HCT116 (cell line): ENCODE results near the gene AGTPBP1. TPM values are rescaled to one million over a fixed set of nuclear protein-coding genes. Genes with fewer than 3 reads are reported as not detected.

ENCODE experiments used
- ATAC-seq: fragments of 200-7000 bp; cut with Tn5 transposase; 2 replicates; pipeline ENCODE4 v1.9.1; 2020; ENCODE audit warnings: mild to moderate bottlenecking, moderate library complexity
- BruUV-seq: library from RNA; stranded (reverse); fragments of 400-500 nt; replicated peaks from 2 replicates; lab custom pipeline; 2021; lab: Mats Ljungman, UMichigan
- CTCF ChIA-PET: fragments of 300-600 bp; sonication (Branson Sonifier 250); formaldehyde crosslinking; loops from one replicate; lab custom pipeline; 2021; ENCODE audit warnings: antibody characterized with exemption; lab: Charles Lee
- POLR2A ChIA-PET: fragments of 300-600, 350-600 bp; sonication (Branson Sonifier 250); formaldehyde crosslinking; loops from one replicate; lab custom pipeline; 2021; ENCODE audit warnings: antibody characterized with exemption; lab: Charles Lee
- RAD21 ChIA-PET, 2 experiments: fragments of 300-600 bp; sonication (Branson Sonifier 250); formaldehyde crosslinking; loops; one replicate each; lab custom pipeline; 2023; ENCODE audit warnings: low total read pairs in 2 of 2; ENCODE audit not compliant: uncharacterized antibody in 2 of 2, unreplicated experiment in 2 of 2, low non-redundant PET in 1 of 2; lab: Charles Lee
- DNase-seq: peaks from one replicate; pipeline ENCODE4 v3.0.0-alpha.2; 2010; ENCODE audit warnings: low read depth, low spot score
- H2AFZ ChIP-seq: fragments of 200-600 bp; shearing (Covaris generic), sonication (generic); 2 replicates; pipeline ENCODE4 v1.6.1; 2017; ENCODE audit warnings: low read depth, mixed run types, mixed read lengths, antibody characterized with exemption, low read length; ENCODE audit not compliant: poor library complexity, severe bottlenecking
- H3K27ac ChIP-seq: 2 replicates; pipeline ENCODE4 v1.5.1; 2012; ENCODE audit warnings: low read depth, low read length
- H3K27me3 ChIP-seq: fragments of 200-600 bp; sonication (generic); 2 replicates; pipeline ENCODE4 v1.6.1; 2016; ENCODE audit warnings: mixed run types, low read length, mixed read lengths; ENCODE audit not compliant: insufficient read depth
- H3K36me3 ChIP-seq, 2 experiments: fragments of 200-500 bp in 1 of 2; fragments of 200-600 bp in 1 of 2; sonication (Bioruptor generic) in 1 of 2; sonication (generic) in 1 of 2; 2 replicates each; pipeline versions ENCODE4 v1.5.1 to v1.6.1; 2014 to 2016; ENCODE audit warnings: low read length in 2 of 2, inconsistent platforms in 1 of 2, mixed read lengths in 1 of 2, mixed run types in 1 of 2; ENCODE audit not compliant: insufficient read depth in 2 of 2, control insufficient read depth in 1 of 2
- H3K4me1 ChIP-seq, 2 experiments: fragments of 200-600 bp in 1 of 2; sonication (generic) in 1 of 2; 2 replicates each; pipeline versions ENCODE4 v1.5.1 to v1.6.1; 2012 to 2017; ENCODE audit warnings: low read length in 2 of 2, inconsistent platforms in 1 of 2, mild to moderate bottlenecking in 1 of 2, mixed read lengths in 1 of 2, mixed run types in 1 of 2, moderate library complexity in 1 of 2; ENCODE audit not compliant: insufficient read depth in 2 of 2, control insufficient read depth in 1 of 2
- H3K4me2 ChIP-seq: fragments of 200-600 bp; sonication (generic); 2 replicates; pipeline ENCODE4 v1.6.1; 2017; ENCODE audit warnings: mixed run types, low read length, mixed read lengths
- H3K4me3 ChIP-seq, 2 experiments: fragments of 200-600 bp in 1 of 2; sonication (generic) in 1 of 2; replicated peaks in 1 of 2; 2 replicates each; pipeline ENCODE4 v1.5.1; 2011 to 2016; ENCODE audit warnings: low read length in 2 of 2, control low read depth in 1 of 2, low read depth in 1 of 2, mild to moderate bottlenecking in 1 of 2, mixed read lengths in 1 of 2, mixed run types in 1 of 2
- H3K79me2 ChIP-seq: fragments of 200-600 bp; sonication (generic); 2 replicates; pipeline ENCODE4 v1.6.1; 2017; ENCODE audit warnings: mild to moderate bottlenecking, mixed run types, low read length, moderate library complexity, mixed read lengths; ENCODE audit not compliant: insufficient read depth
- H3K9ac ChIP-seq: fragments of 200-600 bp; sonication (generic); 2 replicates; pipeline ENCODE4 v1.6.1; 2016; ENCODE audit warnings: low read length, mixed read lengths
- H3K9me2 ChIP-seq: fragments of 200-600 bp; sonication (generic), shearing (Covaris generic); 2 replicates; pipeline ENCODE4 v1.6.1; 2017; ENCODE audit warnings: mixed run types, mild to moderate bottlenecking, moderate library complexity; ENCODE audit not compliant: insufficient read depth
- H3K9me3 ChIP-seq, 2 experiments: fragments of 200-500 bp in 1 of 2; fragments of 200-600 bp in 1 of 2; sonication (Bioruptor generic) in 1 of 2; sonication (generic) in 1 of 2; 2 replicates each; pipeline ENCODE4 v1.6.1; 2014 to 2017; ENCODE audit warnings: low read length in 2 of 2, mixed read lengths in 2 of 2, inconsistent platforms in 1 of 2, low read depth in 1 of 2, mild to moderate bottlenecking in 1 of 2, mixed run types in 1 of 2, moderate library complexity in 1 of 2; ENCODE audit not compliant: control insufficient read depth in 1 of 2, insufficient read depth in 1 of 2
- H4K20me1 ChIP-seq: fragments of 200-600 bp; sonication (generic), shearing (Covaris generic); 2 replicates; pipeline ENCODE4 v1.6.1; 2017; ENCODE audit warnings: mixed run types, mild to moderate bottlenecking, moderate library complexity; ENCODE audit not compliant: insufficient read depth
- EZH2 ChIP-seq: fragments of 200-600 bp; sonication (generic); IDR thresholded peaks from 2 replicates; pipeline ENCODE4 v1.6.1; 2017; ENCODE audit warnings: antibody characterized with exemption, mixed run types
- TCF7L2 ChIP-seq: IDR thresholded peaks from 2 replicates; pipeline ENCODE4 v1.7.0; 2011; ENCODE audit warnings: borderline replicate concordance, inconsistent platforms; ENCODE audit not compliant: insufficient read depth, insufficient read length; ENCODE audit errors: extremely low read depth
- intact Hi-C: fragments of 100-400 bp; cut with micrococcal nuclease; formaldehyde crosslinking; loops from 2 replicates; pipeline ENCODE4 v1.10.0; 2022
- total RNA-seq: library from RNA; stranded (reverse); gene quantifications from one replicate; pipeline ENCODE4 v1.2.1, GENCODE V29; 2021; ENCODE audit not compliant: unreplicated experiment
- TF ChIP-seq, protein P1 (sequence below): IDR thresholded peaks from 2 replicates; pipeline ENCODE4 v1.6.1; 2012; ENCODE audit warnings: low read depth
- TF ChIP-seq, protein P2 (sequence below), 3 experiments: fragments of 200-600 bp in 1 of 3; sonication (generic) in 1 of 3; IDR thresholded peaks in 2 of 3; conservative IDR thresholded peaks in 1 of 3; 2 replicates each; pipeline ENCODE4 v1.5.1; 2012 to 2017; ENCODE audit warnings: low read depth in 2 of 3, low read length in 2 of 3, antibody characterized with exemption in 1 of 3, borderline replicate concordance in 1 of 3, control low read depth in 1 of 3, mild to moderate bottlenecking in 1 of 3, mixed read lengths in 1 of 3, mixed run types in 1 of 3, moderate library complexity in 1 of 3; ENCODE audit not compliant: insufficient read depth in 1 of 3

The AGTPBP1 gene
- total RNA-seq, 1 experiment from 2014 or later, result 17.4 TPM

DNA sequence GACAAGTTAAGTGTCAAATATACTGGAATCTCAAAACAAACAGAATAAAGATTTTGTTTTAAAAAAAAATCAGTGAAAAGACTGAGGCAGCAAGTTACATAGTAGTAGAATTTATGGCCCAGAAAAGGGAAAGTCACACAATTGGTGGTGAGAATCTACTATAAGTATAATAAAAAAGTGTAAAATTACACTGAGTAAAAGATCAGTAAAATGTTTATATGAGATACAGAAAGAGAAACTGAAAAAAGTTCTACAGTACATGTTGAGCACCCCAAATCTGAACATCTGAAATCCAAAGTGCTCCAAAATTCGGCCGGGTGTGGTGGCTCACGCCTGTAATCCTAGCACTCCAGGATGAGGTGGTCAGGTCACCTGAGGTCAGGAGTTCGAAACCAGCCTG, 15.0 kb downstream of the AGTPBP1 start:
- no peaks in the 10 kb centered on the region for H4K20me1 ChIP-seq
- H3K4me1 ChIP-seq, result no peaks in the 10 kb centered on the region
- H3K9ac ChIP-seq, result no peak overlapping the region
- H3K4me3 ChIP-seq, result no peak overlapping the region
- no peaks in the 10 kb centered on the region for H3K9me3 ChIP-seq
- ChIA-PET POLR2A (no interaction called here), RAD21 (no interaction called here), CTCF (no interaction called here)
- H3K27me3 ChIP-seq, result no peaks in the 10 kb centered on the region
- BruUV-seq, result no TSS peak
- no peak overlapping the region for H2AFZ ChIP-seq
- H3K4me2 ChIP-seq, result no peak overlapping the region
- no peak overlapping the region for H3K27ac ChIP-seq
- ATAC-seq (no peak), DNase-seq (no peak)
- H3K9me2 ChIP-seq, result no peaks in the 10 kb centered on the region
- TF ChIP-seq, protein P1, sequence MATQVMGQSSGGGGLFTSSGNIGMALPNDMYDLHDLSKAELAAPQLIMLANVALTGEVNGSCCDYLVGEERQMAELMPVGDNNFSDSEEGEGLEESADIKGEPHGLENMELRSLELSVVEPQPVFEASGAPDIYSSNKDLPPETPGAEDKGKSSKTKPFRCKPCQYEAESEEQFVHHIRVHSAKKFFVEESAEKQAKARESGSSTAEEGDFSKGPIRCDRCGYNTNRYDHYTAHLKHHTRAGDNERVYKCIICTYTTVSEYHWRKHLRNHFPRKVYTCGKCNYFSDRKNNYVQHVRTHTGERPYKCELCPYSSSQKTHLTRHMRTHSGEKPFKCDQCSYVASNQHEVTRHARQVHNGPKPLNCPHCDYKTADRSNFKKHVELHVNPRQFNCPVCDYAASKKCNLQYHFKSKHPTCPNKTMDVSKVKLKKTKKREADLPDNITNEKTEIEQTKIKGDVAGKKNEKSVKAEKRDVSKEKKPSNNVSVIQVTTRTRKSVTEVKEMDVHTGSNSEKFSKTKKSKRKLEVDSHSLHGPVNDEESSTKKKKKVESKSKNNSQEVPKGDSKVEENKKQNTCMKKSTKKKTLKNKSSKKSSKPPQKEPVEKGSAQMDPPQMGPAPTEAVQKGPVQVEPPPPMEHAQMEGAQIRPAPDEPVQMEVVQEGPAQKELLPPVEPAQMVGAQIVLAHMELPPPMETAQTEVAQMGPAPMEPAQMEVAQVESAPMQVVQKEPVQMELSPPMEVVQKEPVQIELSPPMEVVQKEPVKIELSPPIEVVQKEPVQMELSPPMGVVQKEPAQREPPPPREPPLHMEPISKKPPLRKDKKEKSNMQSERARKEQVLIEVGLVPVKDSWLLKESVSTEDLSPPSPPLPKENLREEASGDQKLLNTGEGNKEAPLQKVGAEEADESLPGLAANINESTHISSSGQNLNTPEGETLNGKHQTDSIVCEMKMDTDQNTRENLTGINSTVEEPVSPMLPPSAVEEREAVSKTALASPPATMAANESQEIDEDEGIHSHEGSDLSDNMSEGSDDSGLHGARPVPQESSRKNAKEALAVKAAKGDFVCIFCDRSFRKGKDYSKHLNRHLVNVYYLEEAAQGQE, result no peak
- TF ChIP-seq, protein P2, sequence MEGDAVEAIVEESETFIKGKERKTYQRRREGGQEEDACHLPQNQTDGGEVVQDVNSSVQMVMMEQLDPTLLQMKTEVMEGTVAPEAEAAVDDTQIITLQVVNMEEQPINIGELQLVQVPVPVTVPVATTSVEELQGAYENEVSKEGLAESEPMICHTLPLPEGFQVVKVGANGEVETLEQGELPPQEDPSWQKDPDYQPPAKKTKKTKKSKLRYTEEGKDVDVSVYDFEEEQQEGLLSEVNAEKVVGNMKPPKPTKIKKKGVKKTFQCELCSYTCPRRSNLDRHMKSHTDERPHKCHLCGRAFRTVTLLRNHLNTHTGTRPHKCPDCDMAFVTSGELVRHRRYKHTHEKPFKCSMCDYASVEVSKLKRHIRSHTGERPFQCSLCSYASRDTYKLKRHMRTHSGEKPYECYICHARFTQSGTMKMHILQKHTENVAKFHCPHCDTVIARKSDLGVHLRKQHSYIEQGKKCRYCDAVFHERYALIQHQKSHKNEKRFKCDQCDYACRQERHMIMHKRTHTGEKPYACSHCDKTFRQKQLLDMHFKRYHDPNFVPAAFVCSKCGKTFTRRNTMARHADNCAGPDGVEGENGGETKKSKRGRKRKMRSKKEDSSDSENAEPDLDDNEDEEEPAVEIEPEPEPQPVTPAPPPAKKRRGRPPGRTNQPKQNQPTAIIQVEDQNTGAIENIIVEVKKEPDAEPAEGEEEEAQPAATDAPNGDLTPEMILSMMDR (IDR thresholded peaks at IDR 0.05 in 2 of 3, conservative IDR thresholded peaks at IDR 0.05 in 1 of 3; ENCODE audit: borderline replicate concordance in 1 of 3, insufficient read depth in 1 of 3, low read depth in 2 of 3, low read length in 2 of 3), result no peak
- TF ChIP-seq TCF7L2 (no peak), EZH2 (no peak)
- H3K36me3 ChIP-seq, result no peaks in the 10 kb centered on the region
- intact Hi-C loops, result no loop called here
- H3K79me2 ChIP-seq, result peaks cover 36% of the 10 kb centered on the region
